ENCODE data around the gene EPN3. TPM values are rescaled to one million over a fixed set of nuclear protein-coding genes. Genes with fewer than 3 reads are reported as not detected.

The EPN3 gene
- total RNA-seq, 2 donors from 2014 or later = not detected

- Mint-ChIP-seq H3K27me3 (no peaks in the 10 kb centered on the region), H3K4me3 (no peak overlapping the region), H3K4me1 (ENCODE audit: low read depth in 2 of 2) (no peaks in the 10 kb centered on the region), H3K9me3 (no peaks in the 10 kb centered on the region), H3K27ac (no peak overlapping the region), H3K36me3 (no peaks in the 10 kb centered on the region)
- DNase-seq (ENCODE audit: low spot score) (no peak), ATAC-seq (no peak)
Observed at GRCh38 chr17:50518384-50519023, 14.0 kb upstream of the EPN3 start.

- Mint-ChIP-seq H3K4me3 (no peak overlapping the region), H3K27me3 (no peaks in the 10 kb centered on the region), H3K4me1 (ENCODE audit: low read depth in 2 of 2) (no peaks in the 10 kb centered on the region), H3K36me3 (no peaks in the 10 kb centered on the region), H3K9me3 (no peaks in the 10 kb centered on the region), H3K27ac (no peak overlapping the region)
- ATAC-seq (no peak), DNase-seq (ENCODE audit: low spot score) (no peak)
Observed at GRCh38 chr17:50519141-50519834, 13.2 kb upstream of the EPN3 start.

DNA sequence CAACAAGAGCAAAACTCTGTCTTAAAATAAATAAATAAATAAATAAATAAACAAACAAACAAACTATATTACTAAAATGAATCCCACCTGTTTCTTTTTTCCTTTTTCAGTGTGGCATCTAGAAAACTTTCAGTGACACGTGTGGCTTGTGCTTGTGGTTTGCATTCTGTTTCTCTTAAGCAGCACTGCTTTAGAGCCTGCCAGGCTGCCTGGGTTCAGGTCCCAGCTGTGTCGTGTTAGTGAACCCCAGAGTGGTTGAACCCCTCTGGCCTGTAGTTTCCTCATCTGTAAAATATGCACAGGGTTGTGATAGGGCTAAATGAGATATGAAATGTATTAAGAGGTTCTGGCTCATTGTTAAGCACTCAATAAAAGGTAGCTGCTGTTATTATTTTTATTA lies 12.1 kb upstream of the EPN3 start:
- H3K27me3 Mint-ChIP-seq = no peaks in the 10 kb centered on the region

GRCh38 chr17:50521514-50521913 lies 11.0 kb upstream of the EPN3 start:
- Mint-ChIP-seq H3K4me3 (no peak overlapping the region), H3K36me3 (no peaks in the 10 kb centered on the region), H3K27me3 (no peaks in the 10 kb centered on the region), H3K9me3 (no peaks in the 10 kb centered on the region), H3K4me1 (ENCODE audit: low read depth in 2 of 2) (no peaks in the 10 kb centered on the region), H3K27ac (no peak overlapping the region)
- DNase-seq (ENCODE audit: low spot score) (no peak), ATAC-seq (no peak)

More for the DNA sequence above, 12.1 kb upstream of the EPN3 start:
- no peaks in the 10 kb centered on the region for H3K36me3 Mint-ChIP-seq
- ATAC-seq (no peak), DNase-seq (ENCODE audit: low spot score) (no peak)
- H3K4me1 Mint-ChIP-seq (ENCODE audit: low read depth in 2 of 2) = no peaks in the 10 kb centered on the region
- H3K4me3 Mint-ChIP-seq = no peak overlapping the region
- H3K27ac Mint-ChIP-seq = no peak overlapping the region
- H3K9me3 Mint-ChIP-seq = no peaks in the 10 kb centered on the region

DNA sequence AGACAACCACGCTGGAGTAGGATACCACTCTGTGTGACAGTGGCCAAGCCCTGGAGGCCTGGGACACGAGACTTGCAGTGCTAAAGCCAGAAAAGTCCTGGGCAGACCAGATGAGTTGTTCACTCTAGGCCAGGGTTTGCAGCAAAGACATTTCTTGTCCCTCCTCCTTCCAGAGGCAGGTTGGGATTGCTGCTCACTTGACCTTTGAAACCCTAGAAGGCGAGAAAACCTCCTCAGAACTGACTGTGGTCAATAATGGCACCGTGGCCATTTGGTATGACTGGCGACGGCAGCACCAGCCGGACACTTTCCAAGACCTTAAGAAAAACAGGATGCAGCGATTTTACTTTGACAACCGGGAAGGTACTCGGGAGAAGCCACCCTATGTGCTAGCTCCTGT lies 9.8 kb upstream of the EPN3 start:
- DNase-seq (ENCODE audit: low spot score) (no peak), ATAC-seq (no peak)
- Mint-ChIP-seq H3K27me3 (no peaks in the 10 kb centered on the region), H3K36me3 (no peaks in the 10 kb centered on the region), H3K4me3 (no peak overlapping the region), H3K4me1 (ENCODE audit: low read depth in 2 of 2) (no peaks in the 10 kb centered on the region), H3K27ac (no peak overlapping the region), H3K9me3 (no peaks in the 10 kb centered on the region)

DNA sequence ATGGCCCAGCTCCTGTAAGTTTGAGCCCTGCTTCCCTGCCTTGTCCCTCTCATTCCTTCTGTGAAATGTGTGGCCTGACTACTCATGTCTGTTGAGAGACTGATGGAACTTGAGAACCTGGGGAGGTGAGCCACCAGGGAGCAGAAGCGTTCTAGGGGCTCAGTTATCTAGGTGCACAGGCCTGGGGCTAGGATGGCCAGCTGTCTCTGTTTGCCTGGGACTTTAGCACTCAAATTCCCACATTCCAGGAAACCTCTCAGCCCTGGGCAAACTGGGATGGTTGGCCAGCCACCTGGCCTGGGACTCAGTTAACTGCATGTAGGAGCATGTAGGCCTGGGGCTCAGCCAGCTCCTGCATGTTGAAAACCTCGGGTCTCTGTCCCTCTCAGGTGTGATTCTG lies 9.3 kb upstream of the EPN3 start:
- Mint-ChIP-seq H3K27me3 (no peaks in the 10 kb centered on the region), H3K4me1 (ENCODE audit: low read depth in 2 of 2) (no peaks in the 10 kb centered on the region), H3K27ac (no peak overlapping the region), H3K9me3 (no peaks in the 10 kb centered on the region), H3K4me3 (no peak overlapping the region), H3K36me3 (no peaks in the 10 kb centered on the region)
- DNase-seq (ENCODE audit: low spot score) (no peak), ATAC-seq (no peak)

- DNase-seq (ENCODE audit: low spot score) (no peak), ATAC-seq (no peak)
- no peaks in the 10 kb centered on the region for H3K36me3 Mint-ChIP-seq
- H3K4me1 Mint-ChIP-seq (ENCODE audit: low read depth in 2 of 2) = no peaks in the 10 kb centered on the region
- H3K27ac Mint-ChIP-seq = no peak overlapping the region
- peaks cover 0 to 2% of the 10 kb centered on the region in 2 donors for H3K27me3 Mint-ChIP-seq
- no peak overlapping the region for H3K4me3 Mint-ChIP-seq
- no peaks in the 10 kb centered on the region for H3K9me3 Mint-ChIP-seq
Observed at GRCh38 chr17:50524838-50525237, 7.7 kb upstream of the EPN3 start.

- H3K9me3 Mint-ChIP-seq = no peaks in the 10 kb centered on the region
- ATAC-seq = no peak
- no peak overlapping the region for H3K27ac Mint-ChIP-seq
- H3K36me3 Mint-ChIP-seq = no peaks in the 10 kb centered on the region
- H3K4me1 Mint-ChIP-seq (ENCODE audit: low read depth in 2 of 2) = no peaks in the 10 kb centered on the region
- no peak for DNase-seq (ENCODE audit: low spot score)
- H3K27me3 Mint-ChIP-seq = peaks cover 12 to 13% of the 10 kb centered on the region in 2 donors
- no peak overlapping the region for H3K4me3 Mint-ChIP-seq
Observed at GRCh38 chr17:50527155-50527762, 5.3 kb upstream of the EPN3 start.

GRCh38 chr17:50527949-50528474 lies 4.5 kb upstream of the EPN3 start:
- no peaks in the 10 kb centered on the region for H3K36me3 Mint-ChIP-seq
- no peaks in the 10 kb centered on the region for H3K4me1 Mint-ChIP-seq (ENCODE audit: low read depth in 2 of 2)
- no peak overlapping the region for H3K27ac Mint-ChIP-seq
- no peaks in the 10 kb centered on the region for H3K9me3 Mint-ChIP-seq
- ATAC-seq = no peak
- no peak for DNase-seq (ENCODE audit: low spot score)
- no peak overlapping the region for H3K4me3 Mint-ChIP-seq
- peaks cover 13% of the 10 kb centered on the region in 2 donors for H3K27me3 Mint-ChIP-seq

- DNase-seq (ENCODE audit: low spot score) = no peak
- no peak overlapping the region for H3K27ac Mint-ChIP-seq
Observed at GRCh38 chr17:50529849-50530248, 2.7 kb upstream of the EPN3 start.

DNA sequence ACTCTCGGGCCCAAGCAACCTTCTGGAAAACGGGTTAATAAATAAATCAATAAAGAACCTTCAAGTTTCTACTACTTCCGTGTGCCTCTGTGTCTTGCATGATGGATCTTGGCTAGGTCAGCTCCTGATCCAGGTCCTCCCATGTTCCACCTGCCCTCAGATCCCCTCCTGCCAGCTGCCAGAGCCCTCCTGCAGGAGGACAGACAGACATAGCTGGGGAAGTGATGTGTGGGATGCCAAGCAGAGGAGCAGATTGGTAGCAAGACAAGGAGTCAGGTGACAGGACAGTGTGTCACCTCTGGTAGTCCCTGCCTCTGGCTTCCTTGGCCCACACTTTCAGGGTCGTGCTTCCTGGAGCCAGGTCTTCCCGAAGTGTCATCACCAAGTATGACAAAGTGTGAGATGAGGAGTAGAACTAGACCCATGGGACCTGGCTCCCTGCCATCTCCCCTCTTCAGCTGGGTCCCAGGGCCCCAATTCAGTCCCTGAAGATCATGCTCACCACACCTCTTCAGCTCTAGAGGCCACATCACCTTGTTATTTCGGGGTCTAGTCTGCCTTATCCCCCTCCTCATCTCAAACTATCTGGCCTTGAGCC lies 1.0 kb upstream of the EPN3 start:
- Mint-ChIP-seq H3K9me3 (no peaks in the 10 kb centered on the region), H3K4me1 (ENCODE audit: low read depth in 2 of 2) (peaks cover 0 to 5% of the 10 kb centered on the region in 2 donors), H3K4me3 (no peak overlapping the region), H3K36me3 (no peaks in the 10 kb centered on the region), H3K27ac (no peak overlapping the region), H3K27me3 (peaks cover 39% of the 10 kb centered on the region in 2 donors)
- ATAC-seq (no peak), DNase-seq (ENCODE audit: low spot score) (no peak)

More at GRCh38 chr17:50529849-50530248, 2.7 kb upstream of the EPN3 start:
- ATAC-seq = no peak
- Mint-ChIP-seq H3K4me3 (no peak overlapping the region), H3K4me1 (ENCODE audit: low read depth in 2 of 2) (peaks cover 0 to 5% of the 10 kb centered on the region in 2 donors), H3K36me3 (no peaks in the 10 kb centered on the region), H3K27me3 (peaks cover 29 to 30% of the 10 kb centered on the region in 2 donors), H3K9me3 (no peaks in the 10 kb centered on the region)

- ATAC-seq = no peak
- H3K4me3 Mint-ChIP-seq = no peak overlapping the region
Observed at GRCh38 chr17:50533185-50533584, 650 bp downstream of the EPN3 start.

DNA sequence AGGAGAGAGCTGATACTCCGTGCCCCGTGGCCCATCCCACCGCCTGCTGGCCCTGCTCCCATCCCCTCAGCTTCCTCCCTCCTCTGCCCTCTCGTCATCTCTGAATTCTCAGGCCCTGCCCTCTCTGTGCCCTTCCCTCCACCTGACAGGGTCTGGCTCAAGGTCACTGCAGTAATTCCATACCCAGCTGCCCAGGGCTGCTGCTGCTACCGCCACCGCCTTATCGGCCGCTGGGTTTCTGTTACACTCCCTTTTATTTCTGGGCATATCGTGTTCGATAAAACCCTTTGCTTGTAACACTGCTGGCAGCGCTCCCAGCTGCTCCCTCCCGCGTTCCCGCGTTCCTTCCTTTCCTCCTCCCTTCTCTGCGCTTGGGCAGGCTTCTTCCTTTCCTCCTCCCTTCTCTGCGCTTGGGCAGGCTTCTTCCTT lies 1.2 kb downstream of the EPN3 start:
- no peak for DNase-seq (ENCODE audit: low spot score)
- no peak for ATAC-seq
- peaks cover 39 to 41% of the 10 kb centered on the region in 2 donors for H3K27me3 Mint-ChIP-seq
- no peak overlapping the region for H3K27ac Mint-ChIP-seq
- H3K36me3 Mint-ChIP-seq = no peaks in the 10 kb centered on the region
- H3K9me3 Mint-ChIP-seq = no peaks in the 10 kb centered on the region
- no peak overlapping the region for H3K4me3 Mint-ChIP-seq
- H3K4me1 Mint-ChIP-seq (ENCODE audit: low read depth in 2 of 2) = peaks cover 0 to 5% of the 10 kb centered on the region in 2 donors

More at GRCh38 chr17:50533185-50533584, 650 bp downstream of the EPN3 start:
- DNase-seq (ENCODE audit: low spot score) = no peak
- Mint-ChIP-seq H3K9me3 (no peaks in the 10 kb centered on the region), H3K27ac (no peak overlapping the region), H3K27me3 (peaks cover 39 to 41% of the 10 kb centered on the region in 2 donors), H3K36me3 (no peaks in the 10 kb centered on the region), H3K4me1 (ENCODE audit: low read depth in 2 of 2) (peaks cover 0 to 5% of the 10 kb centered on the region in 2 donors)

All from natural killer cell treated with Interleukin-12 subunit alpha and Interleukin-12 subunit beta and Interleukin-15 and Interleukin-18, amount 100 ng/mL, for 72 hours (primary cell).